OCI-LY3 (cell line): ENCODE results near the gene BCL11B.
"Not testable (repeated sequence)": the region's sequence is repeated elsewhere in the genome, so short reads cannot be mapped to it uniquely, and the experiment has no call there.

Source experiments
- H2AFZ ChIP-seq: fragments of 200-600, 300-600 bp; shearing (Covaris generic); 2 replicates; pipeline ENCODE4 v1.6.0; 2014; ENCODE audit warnings: antibody characterized with exemption, low read depth, low read length
- H3K27ac ChIP-seq: fragments of 200-600, 300-600 bp; sonication (generic); 2 replicates; pipeline ENCODE4 v1.5.1; 2014; ENCODE audit warnings: mild to moderate bottlenecking, low read length, moderate library complexity, mixed read lengths
- H3K27me3 ChIP-seq: fragments of 200-600, 300-600 bp; sonication (generic); 2 replicates; pipeline ENCODE4 v1.6.1; 2014; ENCODE audit warnings: low read depth, low read length, mixed read lengths
- H3K36me3 ChIP-seq: fragments of 200-600, 300-600 bp; sonication (generic); replicated peaks from 2 replicates; pipeline ENCODE3; 2014; ENCODE audit warnings: low read depth, low read length, mixed read lengths
- H3K4me1 ChIP-seq: fragments of 300-600, 200-600 bp; sonication (generic); 2 replicates; pipeline ENCODE4 v1.6.1; 2014; ENCODE audit warnings: low read length, mixed read lengths
- H3K4me2 ChIP-seq: fragments of 200-600, 300-600 bp; sonication (generic); 2 replicates; pipeline ENCODE4 v1.6.1; 2014; ENCODE audit warnings: low read length, mixed read lengths
- H3K4me3 ChIP-seq: fragments of 300-600, 200-600 bp; sonication (generic); 2 replicates; pipeline ENCODE4 v1.5.1; 2014; ENCODE audit warnings: antibody characterized with exemption, mild to moderate bottlenecking, low read length, moderate library complexity
- H3K79me2 ChIP-seq: fragments of 300-600, 200-600 bp; shearing (Covaris generic); 2 replicates; pipeline ENCODE4 v1.6.1; 2014; ENCODE audit warnings: mild to moderate bottlenecking, low read length, mixed read lengths
- H3K9ac ChIP-seq: fragments of 300-600, 200-600 bp; shearing (Covaris generic); 2 replicates; pipeline ENCODE4 v1.6.0; 2014; ENCODE audit warnings: mild to moderate bottlenecking, low read length, moderate library complexity
- H3K9me3 ChIP-seq: fragments of 200-600, 300-600 bp; shearing (Covaris generic); 2 replicates; pipeline ENCODE4 v1.6.1; 2014; ENCODE audit warnings: low read length, mixed read lengths; ENCODE audit not compliant: insufficient read depth
- H4K20me1 ChIP-seq: fragments of 200-600, 300-600 bp; sonication (generic); 2 replicates; pipeline ENCODE4 v1.6.1; 2016; ENCODE audit warnings: low read length, mixed read lengths; ENCODE audit not compliant: insufficient read depth
- CTCF ChIP-seq: fragments of 200-600, 300-600 bp; sonication (generic); IDR thresholded peaks from 2 replicates; pipeline ENCODE4 v1.5.1; 2014; ENCODE audit warnings: antibody characterized with exemption, low read length, low read depth
- EZH2phosphoT487 ChIP-seq: fragments of 200-600 bp; shearing (Covaris generic); IDR thresholded peaks from 2 replicates; pipeline ENCODE4 v1.6.1; 2018; ENCODE audit warnings: antibody characterized with exemption, mixed run types, low read depth

The BCL11B gene

GRCh38 chr14:99188731-99189191 lies 83.2 kb downstream of the BCL11B start:
- H3K36me3 ChIP-seq = no peaks in the 10 kb centered on the region
- TF ChIP-seq EZH2phosphoT487 (no peak), CTCF (no peak)
- no peak overlapping the region for H3K27ac ChIP-seq
- no peaks in the 10 kb centered on the region for H4K20me1 ChIP-seq
- H3K9me3 ChIP-seq = no peaks in the 10 kb centered on the region
- H3K4me2 ChIP-seq = no peak overlapping the region
- no peak overlapping the region for H2AFZ ChIP-seq
- H3K4me1 ChIP-seq = no peaks in the 10 kb centered on the region
- H3K79me2 ChIP-seq = no peaks in the 10 kb centered on the region
- H3K9ac ChIP-seq = no peak overlapping the region
- no peaks in the 10 kb centered on the region for H3K27me3 ChIP-seq
- no peak overlapping the region for H3K4me3 ChIP-seq

- Histone ChIP-seq H3K36me3 (no peaks in the 10 kb centered on the region), H3K4me3 (no peak overlapping the region), H3K27ac (no peak overlapping the region), H2AFZ (no peak overlapping the region), H3K9me3 (no peaks in the 10 kb centered on the region), H4K20me1 (no peaks in the 10 kb centered on the region), H3K4me2 (no peak overlapping the region), H3K4me1 (no peaks in the 10 kb centered on the region), H3K9ac (no peak overlapping the region), H3K79me2 (no peaks in the 10 kb centered on the region), H3K27me3 (no peaks in the 10 kb centered on the region)
- TF ChIP-seq CTCF (no peak), EZH2phosphoT487 (no peak)
Measured at GRCh38 chr14:99187858-99188257, 84.1 kb downstream of the BCL11B start.

- H3K27me3 ChIP-seq = no peaks in the 10 kb centered on the region
- H3K4me3 ChIP-seq = no peak overlapping the region
- no peak overlapping the region for H2AFZ ChIP-seq
- no peaks in the 10 kb centered on the region for H3K4me1 ChIP-seq
- no peak overlapping the region for H3K9ac ChIP-seq
- no peaks in the 10 kb centered on the region for H3K79me2 ChIP-seq
- H3K36me3 ChIP-seq = no peaks in the 10 kb centered on the region
- H4K20me1 ChIP-seq = no peaks in the 10 kb centered on the region
- H3K27ac ChIP-seq = no peak overlapping the region
- TF ChIP-seq CTCF = no peak
- no peak for TF ChIP-seq EZH2phosphoT487
- H3K4me2 ChIP-seq = no peak overlapping the region
- H3K9me3 ChIP-seq = no peaks in the 10 kb centered on the region
Measured at GRCh38 chr14:99186956-99187690, 84.9 kb downstream of the BCL11B start.

GRCh38 chr14:99186336-99186735 lies 85.7 kb downstream of the BCL11B start:
- H3K27me3 ChIP-seq, H3K4me3 ChIP-seq: not testable (repeated sequence)

More at GRCh38 chr14:99186336-99186735, 85.7 kb downstream of the BCL11B start:
- not testable (repeated sequence) for H3K27ac ChIP-seq, H3K4me1 ChIP-seq, H2AFZ ChIP-seq, H3K9me3 ChIP-seq, H3K36me3 ChIP-seq, H3K79me2 ChIP-seq, H3K9ac ChIP-seq, H4K20me1 ChIP-seq, H3K4me2 ChIP-seq
